NCI-H748 (cell line): ENCODE measurements around the gene ST6GALNAC3.

Source experiments
- DNase-seq: peaks from one replicate; lab custom pipeline; 2025; ENCODE audit not compliant: unreplicated experiment; lab: John Stamatoyannopoulos, UW

Gene ST6GALNAC3

GRCh38 chr1:76669624-76670315, 595.2 kb downstream of the ST6GALNAC3 start:
- DNase-seq = no peak

GRCh38 chr1:76674689-76675210, 600.2 kb downstream of the ST6GALNAC3 start:
- no peak for DNase-seq

GRCh38 chr1:76677416-76678405, 603.2 kb downstream of the ST6GALNAC3 start:
- no peak for DNase-seq

GRCh38 chr1:76679534-76680152, 605.1 kb downstream of the ST6GALNAC3 start:
- no peak for DNase-seq

GRCh38 chr1:76680651-76681050, 606.1 kb downstream of the ST6GALNAC3 start:
- no peak for DNase-seq

GRCh38 chr1:76682138-76682537, 607.6 kb downstream of the ST6GALNAC3 start:
- no peak for DNase-seq
